Endothelial cell (in vitro differentiated cells): ENCODE results near the gene ALG14. TPM values are rescaled to one million over a fixed set of nuclear protein-coding genes. Genes with fewer than 3 reads are reported as not detected.

ENCODE experiments used
- DNase-seq: peaks from one replicate; pipeline ENCODE4 v3.0.0; 2021; ENCODE audit warnings: low spot score
- H3K27ac Mint-ChIP-seq: one replicate; pipeline ENCODE4 v1.8.0; 2021; ENCODE audit warnings: mixed read lengths, inconsistent platforms; ENCODE audit not compliant: unreplicated experiment
- H3K27me3 Mint-ChIP-seq: one replicate; pipeline ENCODE4 v1.8.0; 2021; ENCODE audit warnings: mild to moderate bottlenecking, moderate library complexity, mixed read lengths, inconsistent platforms; ENCODE audit not compliant: unreplicated experiment
- H3K36me3 Mint-ChIP-seq: one replicate; pipeline ENCODE4 v1.8.0; 2021; ENCODE audit warnings: mild to moderate bottlenecking, low read depth, mixed read lengths, inconsistent platforms; ENCODE audit not compliant: unreplicated experiment
- H3K4me1 Mint-ChIP-seq: one replicate; pipeline ENCODE4 v1.8.0; 2021; ENCODE audit warnings: mild to moderate bottlenecking, mixed read lengths, inconsistent platforms; ENCODE audit not compliant: unreplicated experiment
- H3K4me3 Mint-ChIP-seq: one replicate; pipeline ENCODE4 v1.8.0; 2021; ENCODE audit warnings: mild to moderate bottlenecking, mixed read lengths, inconsistent platforms; ENCODE audit not compliant: unreplicated experiment
- H3K9me3 Mint-ChIP-seq: one replicate; pipeline ENCODE4 v1.8.0; 2021; ENCODE audit warnings: mixed read lengths, inconsistent platforms; ENCODE audit not compliant: unreplicated experiment
- total RNA-seq: library from RNA; stranded (reverse); fragmentation: NEBNext Ultra II Directional; extraction: Animal tissue kit (Norgen Biotek cat#: 25700); gene quantifications from one replicate; pipeline ENCODE4 v1.2.1, GENCODE V29; 2021; ENCODE audit not compliant: unreplicated experiment
- TF ChIP-seq, protein P1 (sequence below): fragments of 200-600 bp; sonication (generic); IDR thresholded peaks from one replicate; pipeline ENCODE4 v1.5.0; 2021; ENCODE audit warnings: antibody characterized with exemption; ENCODE audit not compliant: unreplicated experiment

ALG14 gene
- total RNA-seq, 1 donor from 2014 or later, result 2.2 TPM

DNA sequence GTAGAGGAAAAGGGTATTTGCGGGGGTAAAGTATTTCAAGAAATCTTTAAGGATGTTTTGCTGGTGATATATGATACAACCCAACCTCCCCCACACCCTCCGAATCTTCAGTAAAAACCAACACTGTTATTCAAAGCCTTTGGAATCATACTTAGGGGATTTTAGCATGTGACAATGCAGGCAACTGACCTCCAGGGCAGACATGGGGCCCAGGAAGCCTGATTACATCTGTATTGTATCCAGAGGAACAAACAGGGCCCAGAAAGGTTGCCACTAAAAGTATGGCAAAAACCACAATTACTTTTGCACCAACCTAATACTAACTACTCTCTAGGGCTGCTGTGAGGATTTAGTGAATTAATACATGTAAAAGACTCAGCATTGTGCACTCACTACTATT is 102.0 kb downstream of the ALG14 start:
- Mint-ChIP-seq H3K27me3 (no peaks in the 10 kb centered on the region), H3K36me3 (no peaks in the 10 kb centered on the region), H3K4me3 (no peak overlapping the region), H3K9me3 (no peaks in the 10 kb centered on the region), H3K27ac (peak overlapping the region; percentile 19), H3K4me1 (peaks cover 43% of the 10 kb centered on the region)
- TF ChIP-seq, protein P1, sequence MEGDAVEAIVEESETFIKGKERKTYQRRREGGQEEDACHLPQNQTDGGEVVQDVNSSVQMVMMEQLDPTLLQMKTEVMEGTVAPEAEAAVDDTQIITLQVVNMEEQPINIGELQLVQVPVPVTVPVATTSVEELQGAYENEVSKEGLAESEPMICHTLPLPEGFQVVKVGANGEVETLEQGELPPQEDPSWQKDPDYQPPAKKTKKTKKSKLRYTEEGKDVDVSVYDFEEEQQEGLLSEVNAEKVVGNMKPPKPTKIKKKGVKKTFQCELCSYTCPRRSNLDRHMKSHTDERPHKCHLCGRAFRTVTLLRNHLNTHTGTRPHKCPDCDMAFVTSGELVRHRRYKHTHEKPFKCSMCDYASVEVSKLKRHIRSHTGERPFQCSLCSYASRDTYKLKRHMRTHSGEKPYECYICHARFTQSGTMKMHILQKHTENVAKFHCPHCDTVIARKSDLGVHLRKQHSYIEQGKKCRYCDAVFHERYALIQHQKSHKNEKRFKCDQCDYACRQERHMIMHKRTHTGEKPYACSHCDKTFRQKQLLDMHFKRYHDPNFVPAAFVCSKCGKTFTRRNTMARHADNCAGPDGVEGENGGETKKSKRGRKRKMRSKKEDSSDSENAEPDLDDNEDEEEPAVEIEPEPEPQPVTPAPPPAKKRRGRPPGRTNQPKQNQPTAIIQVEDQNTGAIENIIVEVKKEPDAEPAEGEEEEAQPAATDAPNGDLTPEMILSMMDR, result no peak
- DNase-seq, result no peak

DNA sequence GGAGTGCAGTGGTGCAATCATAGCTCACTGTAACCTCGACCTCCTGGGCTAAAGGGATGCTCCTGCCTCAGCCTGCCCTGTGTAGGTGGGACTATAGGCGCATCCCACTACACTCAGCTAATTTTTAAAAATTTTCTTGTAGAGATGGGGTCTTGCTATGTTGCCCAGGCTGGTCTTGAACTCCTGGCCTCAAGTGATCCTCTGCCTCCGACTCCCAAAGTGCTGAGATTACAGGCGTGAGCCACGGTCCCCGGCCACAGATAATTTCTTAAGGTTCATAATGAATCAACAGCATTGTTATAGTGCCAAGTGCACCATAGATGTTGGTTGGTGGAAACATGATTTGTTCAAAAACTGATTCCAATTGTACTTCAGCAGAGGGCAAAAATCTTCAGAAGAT is 103.6 kb downstream of the ALG14 start:
- Mint-ChIP-seq H3K36me3 (no peaks in the 10 kb centered on the region), H3K27me3 (no peaks in the 10 kb centered on the region), H3K9me3 (no peaks in the 10 kb centered on the region), H3K4me3 (no peak overlapping the region), H3K27ac (peak overlapping the region; percentile 7), H3K4me1 (peaks cover 43% of the 10 kb centered on the region)
- TF ChIP-seq, protein P1, result no peak
- no peak for DNase-seq

DNA sequence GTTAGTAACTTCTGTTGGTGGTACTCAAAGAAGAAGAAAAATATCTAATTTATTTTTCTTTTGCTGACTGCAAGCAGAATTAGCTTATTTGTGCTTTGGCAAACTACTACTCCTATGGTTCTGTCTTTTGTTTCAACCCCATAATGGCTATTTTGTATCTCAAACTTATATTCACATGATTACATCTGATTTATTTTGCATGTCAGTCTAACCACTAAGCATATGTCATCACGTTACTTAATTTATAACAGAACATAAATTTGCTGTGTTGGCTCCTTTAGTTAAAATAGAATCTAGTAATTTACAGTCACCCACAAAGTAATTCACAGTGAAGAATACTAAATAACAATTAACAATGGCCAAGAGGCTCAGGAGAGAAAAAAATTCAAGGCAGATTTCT is 106.7 kb downstream of the ALG14 start:
- TF ChIP-seq, protein P1, result no peak
- Mint-ChIP-seq H3K4me3 (no peak overlapping the region), H3K4me1 (peaks cover 51% of the 10 kb centered on the region), H3K9me3 (no peaks in the 10 kb centered on the region), H3K27me3 (no peaks in the 10 kb centered on the region), H3K27ac (peak overlapping the region; percentile 91), H3K36me3 (no peaks in the 10 kb centered on the region)
- DNase-seq, result no peak

DNA sequence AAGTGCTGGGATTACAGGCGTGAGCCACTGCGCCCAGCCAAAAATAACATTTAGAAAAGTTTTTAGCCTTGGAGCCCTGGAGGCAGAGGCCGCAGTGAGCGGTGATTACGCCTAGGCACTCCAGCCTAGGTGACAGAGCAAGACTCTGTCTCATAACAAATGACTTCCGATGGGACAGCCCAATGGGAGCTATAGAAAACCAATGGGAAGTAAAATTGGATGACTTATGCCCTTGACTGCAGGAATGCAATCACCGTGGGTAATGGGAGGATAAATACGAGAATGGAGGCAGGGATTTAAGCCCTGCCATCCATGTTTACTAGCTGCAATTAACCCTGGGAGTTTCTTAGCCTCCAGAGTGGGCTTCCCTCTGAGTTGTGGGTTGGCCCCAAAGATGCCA is 108.9 kb downstream of the ALG14 start:
- Mint-ChIP-seq H3K36me3 (no peaks in the 10 kb centered on the region), H3K27me3 (no peaks in the 10 kb centered on the region), H3K9me3 (no peaks in the 10 kb centered on the region), H3K4me1 (peaks cover 45% of the 10 kb centered on the region), H3K4me3 (no peak overlapping the region), H3K27ac (no peak overlapping the region)
- TF ChIP-seq, protein P1, result no peak
- DNase-seq, result no peak

DNA sequence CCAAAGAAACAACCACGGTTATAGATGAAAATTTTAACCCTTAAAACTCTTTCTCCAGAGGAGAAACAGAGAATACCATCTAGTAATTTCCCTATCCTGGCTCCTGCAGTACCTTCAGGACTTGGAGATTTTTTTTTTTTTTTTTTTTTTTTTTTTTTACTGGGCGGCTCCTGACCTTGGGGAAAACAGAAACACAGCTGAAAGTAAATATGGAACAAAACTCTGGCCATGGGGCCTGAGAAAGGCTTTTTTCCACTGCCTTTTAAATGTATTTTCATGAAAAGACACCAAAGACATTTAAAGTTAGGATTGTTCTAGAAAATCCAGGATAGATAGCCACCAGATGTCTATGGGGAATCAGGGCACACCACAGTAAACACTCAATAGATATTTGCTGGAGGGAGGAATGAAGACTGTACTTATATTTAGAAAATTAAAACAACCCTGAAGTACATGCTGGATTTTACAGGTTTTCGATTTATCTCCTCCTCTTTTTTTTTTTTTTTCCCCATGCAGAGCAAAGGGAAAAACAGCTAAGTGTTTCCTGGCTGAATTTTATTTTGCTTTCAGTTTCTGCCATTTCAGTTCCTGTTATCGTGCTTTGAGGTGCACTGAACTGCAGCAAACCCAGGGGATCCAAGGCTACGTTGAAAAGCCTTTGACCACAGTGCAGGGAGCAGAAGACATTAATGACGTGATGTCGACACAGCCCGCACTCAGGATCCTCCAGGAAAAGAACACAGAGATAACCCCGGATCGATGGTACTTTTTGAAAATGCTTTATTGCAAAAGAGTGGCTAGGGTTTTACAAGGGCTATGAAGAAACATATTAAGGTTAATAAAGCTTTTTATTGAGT is 110.1 kb downstream of the ALG14 start:
- DNase-seq, result no peak
- Mint-ChIP-seq H3K4me1 (peaks cover 35% of the 10 kb centered on the region), H3K9me3 (no peaks in the 10 kb centered on the region), H3K27ac (peak overlapping the region; percentile 97), H3K4me3 (peak overlapping the region; percentile 66), H3K36me3 (no peaks in the 10 kb centered on the region), H3K27me3 (no peaks in the 10 kb centered on the region)
- TF ChIP-seq, protein P1, result no peak
